Measurements from ENCODE around the gene MSRB1. TPM values are rescaled to one million over a fixed set of nuclear protein-coding genes. Genes with fewer than 3 reads are reported as not detected.

Gene MSRB1
- total and polyA plus RNA-seq, 2 of the 8 experiments (the other 6 are each of a cell fraction or from before 2014, with no cell fraction given): 28.2 to 51.4 TPM

DNA sequence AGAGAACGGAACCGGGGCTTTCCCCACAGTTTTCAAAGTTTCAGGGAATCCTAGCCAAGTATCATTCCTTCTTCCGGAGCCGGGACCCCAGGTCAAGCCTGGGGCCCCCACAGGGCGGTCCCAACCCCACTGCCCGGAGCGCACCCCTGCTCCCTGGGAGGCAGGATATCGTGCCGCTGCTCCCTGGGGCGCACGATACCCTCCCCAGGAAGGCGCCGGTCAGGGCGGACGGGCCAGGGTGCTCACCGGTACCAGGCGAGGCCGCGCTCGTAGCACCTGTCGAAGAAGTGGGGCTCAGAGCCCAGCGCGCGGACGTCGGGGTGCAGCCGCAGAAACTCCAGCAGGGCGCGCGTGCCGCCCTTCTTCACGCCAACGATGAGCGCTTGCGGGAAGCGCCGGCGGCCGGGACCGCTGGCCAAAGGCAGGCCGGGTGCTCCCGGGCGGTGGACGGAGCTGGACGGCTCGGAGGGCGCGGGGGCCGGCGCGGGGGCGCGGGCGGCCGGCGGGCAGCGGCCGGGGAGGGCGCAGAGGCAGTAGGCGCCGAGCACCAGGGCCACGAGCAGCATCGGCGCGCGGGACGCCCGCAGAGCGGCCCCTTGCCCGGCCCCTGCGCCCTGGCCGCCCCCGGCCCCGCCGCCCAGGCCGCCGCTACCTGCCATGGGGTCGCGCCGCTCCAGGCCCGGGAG, 25.2 kb downstream of the MSRB1 start (continued):
- no peak for TF ChIP-seq CHD2 (IDR thresholded peaks at IDR 0.05; ENCODE audit: low read length)

Data from H1 (cell line).